T-helper 1 cell treated with Interleukin-12 subunit alpha and Interleukin-12 subunit beta and Interleukin-4 antibody, amounts not matched to agents 30 μg/mL and 1 μg/mL, for 36 hours (primary cell): ENCODE results near the gene B3GALT4.
"Not testable (repeated sequence)": the region's sequence is repeated elsewhere in the genome, so short reads cannot be mapped to it uniquely, and the experiment has no call there.

Experiments used
- H3K27ac Mint-ChIP-seq: one replicate; pipeline ENCODE4 v1.8.0; 2021; ENCODE audit warnings: mild to moderate bottlenecking, mixed read lengths
- H3K27me3 Mint-ChIP-seq: one replicate; pipeline ENCODE4 v1.8.0; 2021; ENCODE audit warnings: low read depth, mixed read lengths
- H3K36me3 Mint-ChIP-seq: one replicate; pipeline ENCODE4 v1.8.0; 2021; ENCODE audit warnings: low read depth, mixed read lengths
- H3K4me1 Mint-ChIP-seq: one replicate; pipeline ENCODE4 v1.8.0; 2021; ENCODE audit warnings: low read depth, mixed read lengths
- H3K4me3 Mint-ChIP-seq: one replicate; pipeline ENCODE4 v1.8.0; 2021; ENCODE audit warnings: mild to moderate bottlenecking, moderate library complexity, mixed read lengths
- H3K9me3 Mint-ChIP-seq: one replicate; pipeline ENCODE4 v1.8.0; 2021; ENCODE audit warnings: mixed read lengths

The B3GALT4 gene

GRCh38 chr6:33277663-33278391, 904 bp downstream of the B3GALT4 start:
- Mint-ChIP-seq H3K36me3 (peaks cover 50% of the 10 kb centered on the region), H3K4me1 (peaks cover 40% of the 10 kb centered on the region)

GRCh38 chr6:33278392-33278741, 1.4 kb downstream of the B3GALT4 start:
- Mint-ChIP-seq H3K36me3 (peaks cover 46% of the 10 kb centered on the region), H3K27ac (no peak overlapping the region), H3K9me3 (no peaks in the 10 kb centered on the region), H3K4me3 (no peak overlapping the region), H3K4me1 (peaks cover 38% of the 10 kb centered on the region), H3K27me3 (no peaks in the 10 kb centered on the region)

More at GRCh38 chr6:33277663-33278391, 904 bp downstream of the B3GALT4 start:
- H3K27ac Mint-ChIP-seq: peak overlapping the region; percentile 96
- no peaks in the 10 kb centered on the region for H3K9me3 Mint-ChIP-seq
- H3K4me3 Mint-ChIP-seq: peak overlapping the region; percentile 92
- H3K27me3 Mint-ChIP-seq: no peaks in the 10 kb centered on the region

GRCh38 chr6:33278810-33279209, 1.9 kb downstream of the B3GALT4 start:
- no peaks in the 10 kb centered on the region for H3K9me3 Mint-ChIP-seq
- no peaks in the 10 kb centered on the region for H3K27me3 Mint-ChIP-seq
- peaks cover 34% of the 10 kb centered on the region for H3K4me1 Mint-ChIP-seq
- no peak overlapping the region for H3K4me3 Mint-ChIP-seq
- peaks cover 46% of the 10 kb centered on the region for H3K36me3 Mint-ChIP-seq
- no peak overlapping the region for H3K27ac Mint-ChIP-seq

- Mint-ChIP-seq H3K36me3 (peaks cover 45% of the 10 kb centered on the region), H3K27me3 (no peaks in the 10 kb centered on the region), H3K27ac (no peak overlapping the region), H3K4me3 (peak overlapping the region; percentile 40), H3K9me3 (no peaks in the 10 kb centered on the region), H3K4me1 (peaks cover 32% of the 10 kb centered on the region)
Observed at GRCh38 chr6:33279257-33279695, 2.4 kb downstream of the B3GALT4 start.

- Mint-ChIP-seq H3K36me3 (peaks cover 37% of the 10 kb centered on the region), H3K4me3 (no peak overlapping the region), H3K9me3 (no peaks in the 10 kb centered on the region), H3K27ac (no peak overlapping the region), H3K4me1 (peaks cover 25% of the 10 kb centered on the region), H3K27me3 (no peaks in the 10 kb centered on the region)
Observed at GRCh38 chr6:33279971-33280511, 3.1 kb downstream of the B3GALT4 start.

- no peaks in the 10 kb centered on the region for H3K9me3 Mint-ChIP-seq
- no peak overlapping the region for H3K4me3 Mint-ChIP-seq
- H3K27ac Mint-ChIP-seq: no peak overlapping the region
- peaks cover 32% of the 10 kb centered on the region for H3K36me3 Mint-ChIP-seq
- no peaks in the 10 kb centered on the region for H3K27me3 Mint-ChIP-seq
- H3K4me1 Mint-ChIP-seq: peaks cover 21% of the 10 kb centered on the region
Observed at GRCh38 chr6:33280539-33280938, 3.6 kb downstream of the B3GALT4 start.

GRCh38 chr6:33285214-33285613, 8.3 kb downstream of the B3GALT4 start:
- not testable (repeated sequence) for H3K27me3 Mint-ChIP-seq, H3K9me3 Mint-ChIP-seq, H3K27ac Mint-ChIP-seq, H3K4me3 Mint-ChIP-seq
- H3K4me1 Mint-ChIP-seq: peaks cover 27% of the 10 kb centered on the region
- H3K36me3 Mint-ChIP-seq: peaks cover 34% of the 10 kb centered on the region

GRCh38 chr6:33286946-33287914, 10.3 kb downstream of the B3GALT4 start:
- Mint-ChIP-seq H3K27ac (peak overlapping the region; percentile 34), H3K36me3 (peaks cover 33% of the 10 kb centered on the region)

GRCh38 chr6:33288141-33288920, 11.4 kb downstream of the B3GALT4 start:
- peaks cover 32% of the 10 kb centered on the region for H3K4me1 Mint-ChIP-seq
- H3K27ac Mint-ChIP-seq: peak overlapping the region; percentile 86
- no peaks in the 10 kb centered on the region for H3K27me3 Mint-ChIP-seq
- no peaks in the 10 kb centered on the region for H3K9me3 Mint-ChIP-seq
- H3K4me3 Mint-ChIP-seq: peak overlapping the region; percentile 99
- peaks cover 35% of the 10 kb centered on the region for H3K36me3 Mint-ChIP-seq

More at GRCh38 chr6:33286946-33287914, 10.3 kb downstream of the B3GALT4 start:
- H3K4me3 Mint-ChIP-seq: peak overlapping the region; percentile 99
- peaks cover 32% of the 10 kb centered on the region for H3K4me1 Mint-ChIP-seq
- H3K9me3 Mint-ChIP-seq: no peaks in the 10 kb centered on the region
- H3K27me3 Mint-ChIP-seq: no peaks in the 10 kb centered on the region

GRCh38 chr6:33288921-33289783, 12.2 kb downstream of the B3GALT4 start, which contains the start of the genes PFDN6 and WDR46:
Gene PFDN6, plus strand, starts transcription at chr6:33289601. Its CDS starts 256 bp downstream, at chr6:33289857.
Gene WDR46, minus strand, starts transcription at chr6:33289239. Its CDS starts 69 bp downstream, at chr6:33289170.
- Mint-ChIP-seq H3K36me3 (peaks cover 38% of the 10 kb centered on the region), H3K27me3 (no peaks in the 10 kb centered on the region), H3K9me3 (no peaks in the 10 kb centered on the region), H3K4me3 (peak within 1 kb of the TSS; percentile 99), H3K27ac (peak within 1 kb of the TSS; percentile 86), H3K4me1 (peaks cover 32% of the 10 kb centered on the region)

GRCh38 chr6:33289784-33290315, 12.9 kb downstream of the B3GALT4 start:
- Mint-ChIP-seq H3K9me3 (no peaks in the 10 kb centered on the region), H3K4me1 (peaks cover 32% of the 10 kb centered on the region), H3K27ac (peak overlapping the region; percentile 86), H3K4me3 (peak overlapping the region; percentile 99), H3K27me3 (no peaks in the 10 kb centered on the region), H3K36me3 (peaks cover 37% of the 10 kb centered on the region)

GRCh38 chr6:33290459-33290858, 13.5 kb downstream of the B3GALT4 start:
- peak overlapping the region; percentile 99 for H3K4me3 Mint-ChIP-seq
- H3K36me3 Mint-ChIP-seq: peaks cover 37% of the 10 kb centered on the region
- H3K27ac Mint-ChIP-seq: no peak overlapping the region
- peaks cover 32% of the 10 kb centered on the region for H3K4me1 Mint-ChIP-seq
- no peaks in the 10 kb centered on the region for H3K27me3 Mint-ChIP-seq
- no peaks in the 10 kb centered on the region for H3K9me3 Mint-ChIP-seq
